H1 (cell line): Measurements from ENCODE around the gene ENO2. TPM values are rescaled to one million over a fixed set of nuclear protein-coding genes. Genes with fewer than 3 reads are reported as not detected.
"Not testable (repeated sequence)": the region's sequence is repeated elsewhere in the genome, so short reads cannot be mapped to it uniquely, and the experiment has no call there.

Source experiments
- CTCF ChIA-PET: fragments of 300-600 bp; sonication (Branson Sonifier 250); formaldehyde crosslinking; loops from one replicate; lab custom pipeline; 2021; ENCODE audit not compliant: partially characterized antibody; lab: Charles Lee
- POLR2A ChIA-PET: fragments of 300-600 bp; sonication (Branson Sonifier 250); formaldehyde crosslinking; loops from one replicate; lab custom pipeline; 2021; ENCODE audit warnings: inconsistent platforms; ENCODE audit not compliant: partially characterized antibody; lab: Charles Lee
- DNase-seq, 2 experiments: peaks; one replicate each; pipeline versions ENCODE4 v3.0.0 to v3.0.0-alpha.2; 2010 to 2022; ENCODE audit warnings: low spot score in 2 of 2, low read depth in 1 of 2, mixed read lengths in 1 of 2
- FAIRE-seq: peaks from 2 replicates; lab custom pipeline; 2011; peaks lifted over from hg19 to GRCh38; lab: Jason Lieb, UNC
- H2AFZ ChIP-seq: 2 replicates; pipeline ENCODE4 v1.8.1; 2012; ENCODE audit warnings: low read length, inconsistent platforms
- H2AK5ac ChIP-seq: 2 replicates; pipeline ENCODE4 v1.6.1; 2013; ENCODE audit warnings: low read depth, low read length
- H2BK120ac ChIP-seq: replicated peaks from 2 replicates; pipeline ENCODE3; 2013; ENCODE audit warnings: low read depth, low read length, inconsistent platforms
- H2BK12ac ChIP-seq: 2 replicates; pipeline ENCODE4 v1.6.1; 2013; ENCODE audit warnings: low read depth, low read length
- H2BK15ac ChIP-seq: 2 replicates; pipeline ENCODE4 v1.6.1; 2013; ENCODE audit warnings: low read length
- H2BK20ac ChIP-seq: 2 replicates; pipeline ENCODE4 v1.6.1; 2013; ENCODE audit warnings: low read length
- H2BK5ac ChIP-seq: 2 replicates; pipeline ENCODE4 v1.6.1; 2013; ENCODE audit warnings: low read depth, low read length
- H3K14ac ChIP-seq: 2 replicates; pipeline ENCODE4 v1.6.1; 2013; ENCODE audit warnings: inconsistent platforms; ENCODE audit not compliant: insufficient read length
- H3K18ac ChIP-seq: 2 replicates; pipeline ENCODE4 v1.6.1; 2013; ENCODE audit warnings: low read length; ENCODE audit errors: extremely low read depth
- H3K23ac ChIP-seq: 2 replicates; pipeline ENCODE4 v1.6.1; 2013; ENCODE audit warnings: inconsistent platforms; ENCODE audit not compliant: insufficient read length
- H3K23me2 ChIP-seq: 2 replicates; pipeline ENCODE4 v1.6.1; 2013; ENCODE audit warnings: low read depth, low read length
- H3K27ac ChIP-seq: 2 replicates; pipeline ENCODE4 v1.6.1; 2011; ENCODE audit warnings: low read depth, low read length, inconsistent platforms
- H3K27me3 ChIP-seq, 4 experiments: replicated peaks in 1 of 4; 1 replicate in 1 of 4; 2 replicates in 3 of 4; pipeline versions ENCODE4 v1.6.1 to v1.8.1; 2011 to 2013; ENCODE audit warnings: low read length in 3 of 4, mild to moderate bottlenecking in 3 of 4, inconsistent platforms in 2 of 4, mixed read lengths in 2 of 4, moderate library complexity in 1 of 4; ENCODE audit not compliant: control insufficient read depth in 3 of 4, insufficient read depth in 3 of 4; ENCODE audit errors: extremely low read depth in 1 of 4
- H3K36me3 ChIP-seq, 4 experiments: 2 replicates each; pipeline versions ENCODE4 v1.6.1 to v1.8.1; 2011 to 2013; ENCODE audit warnings: mild to moderate bottlenecking in 4 of 4, low read length in 3 of 4, moderate library complexity in 2 of 4, control low read depth in 1 of 4, inconsistent platforms in 1 of 4; ENCODE audit not compliant: insufficient read depth in 4 of 4, control insufficient read depth in 2 of 4
- H3K4ac ChIP-seq: replicated peaks from 2 replicates; pipeline ENCODE3; 2013; ENCODE audit warnings: low read length, low read depth, mixed read lengths, inconsistent platforms; ENCODE audit not compliant: insufficient read length
- H3K4me1 ChIP-seq, 4 experiments: replicated peaks in 1 of 4; 1 replicate in 1 of 4; 2 replicates in 3 of 4; pipeline versions ENCODE4 v1.6.1 to v1.8.1; 2011 to 2013; ENCODE audit warnings: low read length in 3 of 4, inconsistent platforms in 2 of 4, mixed read lengths in 1 of 4; ENCODE audit not compliant: insufficient read depth in 4 of 4, control insufficient read depth in 3 of 4
- H3K4me2 ChIP-seq, 2 experiments: 2 replicates each; pipeline versions ENCODE4 v1.6.1 to v1.8.1; 2011 to 2013; ENCODE audit warnings: low read depth in 2 of 2, low read length in 2 of 2, control low read depth in 1 of 2, inconsistent platforms in 1 of 2, mild to moderate bottlenecking in 1 of 2; ENCODE audit not compliant: insufficient read depth in 1 of 2
- H3K4me3 ChIP-seq, 4 experiments: fragments of 200-600, 300-600 bp in 1 of 4; sonication (generic), shearing (Covaris generic), sonication (Bioruptor Twin) in 1 of 4; 2 replicates each; pipeline versions ENCODE4 v1.5.1 to v1.8.1; 2011 to 2016; ENCODE audit warnings: low read length in 4 of 4, low read depth in 3 of 4, control low read depth in 2 of 4, inconsistent platforms in 2 of 4, mild to moderate bottlenecking in 2 of 4, mixed read lengths in 1 of 4, moderate library complexity in 1 of 4; ENCODE audit not compliant: insufficient read depth in 2 of 4; ENCODE audit errors: extremely low read depth in 1 of 4
- H3K56ac ChIP-seq: replicated peaks from 2 replicates; pipeline ENCODE3; 2013; ENCODE audit warnings: low read depth, mild to moderate bottlenecking, mixed read lengths, low read length, inconsistent platforms; ENCODE audit not compliant: insufficient read length
- H3K79me1 ChIP-seq: 2 replicates; pipeline ENCODE4 v1.6.1; 2013; ENCODE audit warnings: low read depth, low read length, control low read depth
- H3K79me2 ChIP-seq, 2 experiments: 2 replicates each; pipeline versions ENCODE4 v1.6.1 to v1.8.1; 2012 to 2013; ENCODE audit warnings: low read length in 2 of 2, mild to moderate bottlenecking in 2 of 2, inconsistent platforms in 1 of 2; ENCODE audit not compliant: insufficient read depth in 2 of 2, control insufficient read depth in 1 of 2
- H3K9ac ChIP-seq, 4 experiments: replicated peaks in 1 of 4; 1 replicate in 1 of 4; 2 replicates in 3 of 4; pipeline versions ENCODE4 v1.6.1 to v1.8.1; 2011 to 2013; ENCODE audit warnings: low read depth in 3 of 4, low read length in 3 of 4, control low read depth in 2 of 4, mild to moderate bottlenecking in 2 of 4, moderate library complexity in 2 of 4, inconsistent platforms in 1 of 4; ENCODE audit errors: extremely low read depth in 1 of 4
- H3K9me3 ChIP-seq, 2 experiments: 2 replicates each; pipeline versions ENCODE4 v1.6.1 to v1.8.1; 2012 to 2013; ENCODE audit warnings: mild to moderate bottlenecking in 2 of 2, moderate library complexity in 2 of 2, control low read depth in 1 of 2, inconsistent platforms in 1 of 2, low read depth in 1 of 2, low read length in 1 of 2, mixed read lengths in 1 of 2; ENCODE audit not compliant: insufficient read depth in 2 of 2
- H4K20me1 ChIP-seq, 2 experiments: replicated peaks in 1 of 2; 2 replicates each; pipeline versions ENCODE3 to v1.8.1; 2011 to 2013; ENCODE audit warnings: inconsistent platforms in 2 of 2, low read length in 2 of 2, mild to moderate bottlenecking in 1 of 2; ENCODE audit not compliant: insufficient read depth in 2 of 2, control insufficient read depth in 1 of 2
- H4K5ac ChIP-seq: 2 replicates; pipeline ENCODE4 v1.6.1; 2013; ENCODE audit warnings: low read length, low read depth, mixed read lengths, inconsistent platforms; ENCODE audit not compliant: insufficient read length
- H4K8ac ChIP-seq: 2 replicates; pipeline ENCODE4 v1.8.0; 2013; ENCODE audit warnings: mild to moderate bottlenecking, moderate library complexity, low read length, inconsistent platforms; ENCODE audit not compliant: insufficient read depth; ENCODE audit errors: extremely low read depth
- H4K91ac ChIP-seq: replicated peaks from 2 replicates; pipeline ENCODE3; 2013; ENCODE audit warnings: low read length, mixed read lengths, inconsistent platforms; ENCODE audit not compliant: insufficient read length
- BACH1 ChIP-seq: IDR thresholded peaks from 2 replicates; pipeline ENCODE4 v1.6.1; 2012; ENCODE audit warnings: low read length, improper control_type of control experiment
- CBX5 ChIP-seq: fragments of 300-800, 300-1000 bp; sonication (generic); IDR thresholded peaks from 2 replicates; pipeline ENCODE4 v1.7.1; 2016; ENCODE audit warnings: antibody characterized with exemption, low read length, low read depth
- GABPA ChIP-seq: IDR thresholded peaks from 2 replicates; pipeline ENCODE4 v1.6.1; 2011; ENCODE audit warnings: mild to moderate bottlenecking, low read length, moderate library complexity, borderline replicate concordance; ENCODE audit not compliant: insufficient read depth
- SUZ12 ChIP-seq: fragments of 200-600 bp; sonication (generic); IDR thresholded peaks from 2 replicates; pipeline ENCODE4 v1.6.1; 2012; ENCODE audit warnings: mild to moderate bottlenecking, inconsistent platforms, low read length, moderate library complexity, mixed read lengths
- WGBS, 2 experiments: shearing (Covaris generic) in 1 of 2; methylation state at CpG; one replicate each; pipeline versions ENCODE4 v1.1.6 to v1.1.7; 2013 to 2015; ENCODE audit warnings: low lambda C conversion rate in 2 of 2, mixed read lengths in 2 of 2, inconsistent platforms in 1 of 2, low coverage in 1 of 2, missing lambda C conversion rate in 1 of 2; ENCODE audit not compliant: insufficient replicate concordance in 2 of 2, insufficient coverage in 1 of 2, insufficient read length in 1 of 2; ENCODE audit errors: extremely low coverage in 1 of 2, missing lambda C conversion rate in 1 of 2; 5-methylcytosine and 5-hydroxymethylcytosine counted together
- polyA plus RNA-seq, 7 experiments: library from polyadenylated mRNA; depleted of rRNA in 3 of 7; stranded (reverse) in 5 of 7; unstranded in 2 of 7; fragments of >200 nt in 5 of 7; fragments of 200-250 nt in 2 of 7; gene quantifications; 1 replicate in 5 of 7; 2 replicates in 1 of 7; 4 replicates in 1 of 7; pipeline versions ENCODE4 v1.2.1 to v1.2.3, GENCODE V29; 2011 to 2013; ENCODE audit warnings: missing spikeins in 2 of 7, mixed read lengths in 2 of 7
- total RNA-seq: library from RNA; stranded (reverse); fragmentation: NEBNext Ultra II Directional; extraction: Animal tissue kit (Norgen Biotek cat#: 25700); gene quantifications from 2 replicates; pipeline ENCODE4 v1.2.1, GENCODE V29; 2021
- TF ChIP-seq, protein P1 (sequence below): IDR thresholded peaks from 2 replicates; pipeline ENCODE4 v1.6.1; 2012; ENCODE audit warnings: inconsistent platforms

ENO2 gene
- total and polyA plus RNA-seq, 2 of the 8 experiments (the other 6 are each of a cell fraction or from before 2014, with no cell fraction given) = 92.4 to 102 TPM

DNA sequence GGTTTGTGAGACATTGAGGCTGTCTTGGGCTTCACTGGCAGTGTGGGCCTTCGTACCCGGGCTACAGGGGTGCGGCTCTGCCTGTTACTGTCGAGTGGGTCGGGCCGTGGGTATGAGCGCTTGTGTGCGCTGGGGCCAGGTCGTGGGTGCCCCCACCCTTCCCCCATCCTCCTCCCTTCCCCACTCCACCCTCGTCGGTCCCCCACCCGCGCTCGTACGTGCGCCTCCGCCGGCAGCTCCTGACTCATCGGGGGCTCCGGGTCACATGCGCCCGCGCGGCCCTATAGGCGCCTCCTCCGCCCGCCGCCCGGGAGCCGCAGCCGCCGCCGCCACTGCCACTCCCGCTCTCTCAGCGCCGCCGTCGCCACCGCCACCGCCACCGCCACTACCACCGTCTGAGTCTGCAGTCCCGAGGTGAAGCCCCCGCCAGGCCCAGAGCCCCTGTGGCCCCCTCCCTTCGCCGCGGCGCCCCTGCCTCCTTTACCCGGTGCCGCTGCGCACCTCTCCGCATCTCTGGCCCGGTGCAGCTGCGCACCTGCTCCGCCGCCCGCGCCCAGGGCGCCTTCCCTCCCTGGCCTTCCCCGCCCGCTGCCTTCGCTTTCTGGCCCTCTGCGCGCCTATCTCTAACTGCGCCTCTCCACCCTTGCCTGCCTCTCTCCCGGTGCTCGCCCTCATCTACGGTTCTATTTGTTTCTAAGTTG lies at the start of gene ENO2 (continued):
- no peak for TF ChIP-seq BACH1
- no peak for TF ChIP-seq GABPA
- TF ChIP-seq, protein P1, sequence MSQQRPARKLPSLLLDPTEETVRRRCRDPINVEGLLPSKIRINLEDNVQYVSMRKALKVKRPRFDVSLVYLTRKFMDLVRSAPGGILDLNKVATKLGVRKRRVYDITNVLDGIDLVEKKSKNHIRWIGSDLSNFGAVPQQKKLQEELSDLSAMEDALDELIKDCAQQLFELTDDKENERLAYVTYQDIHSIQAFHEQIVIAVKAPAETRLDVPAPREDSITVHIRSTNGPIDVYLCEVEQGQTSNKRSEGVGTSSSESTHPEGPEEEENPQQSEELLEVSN = peak; percentile 58; the same call in 1 of the 2 replicates
- no peak for TF ChIP-seq SUZ12
- TF ChIP-seq CBX5 = no peak

DNA sequence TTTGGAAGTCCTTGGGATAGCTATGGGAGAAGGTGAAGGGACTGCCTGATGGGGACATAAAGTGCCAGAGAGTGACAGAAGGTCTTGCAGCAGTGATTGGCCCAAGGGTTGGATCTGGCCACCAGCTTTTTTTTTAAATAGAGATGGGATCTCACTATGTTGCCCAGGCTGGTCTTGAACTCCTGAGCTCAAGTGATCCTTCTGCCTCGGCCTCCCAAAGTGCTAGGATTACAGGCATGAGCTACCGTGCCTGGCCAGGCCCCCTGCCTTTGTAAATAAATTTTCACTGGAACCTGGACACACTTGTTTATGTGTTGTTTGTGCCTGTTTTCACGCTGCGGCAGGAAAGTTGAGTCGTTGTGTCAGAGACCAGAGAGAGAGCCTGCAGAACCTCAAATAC lies 49.1 kb upstream of the ENO2 start:
- not testable (repeated sequence) for H3K4me3 ChIP-seq, H2BK15ac ChIP-seq, H3K4ac ChIP-seq, H2BK12ac ChIP-seq, H3K27ac ChIP-seq, DNase-seq, H3K9me3 ChIP-seq, H2BK120ac ChIP-seq, H2AFZ ChIP-seq, H2BK20ac ChIP-seq, H3K27me3 ChIP-seq, H3K79me1 ChIP-seq, H2BK5ac ChIP-seq, H4K8ac ChIP-seq, H4K5ac ChIP-seq, H3K18ac ChIP-seq, H3K14ac ChIP-seq, H3K56ac ChIP-seq, H2AK5ac ChIP-seq, H3K9ac ChIP-seq, FAIRE-seq, H3K23ac ChIP-seq, H4K91ac ChIP-seq
- H4K20me1 ChIP-seq = peaks cover 13 to 15% of the 10 kb centered on the region in 2 experiments
- peak overlapping the region in 1 of 2 experiments; percentile 94; a peak in 1 of 4 replicates for H3K4me2 ChIP-seq
- ChIA-PET CTCF (interaction anchor here (0.7 to 10.4 kb wide), 13 partner anchors 9 to 113 kb away, joined by 3 to 216 read pairs (median 4); partner anchors contain the start of genes C12orf57, CDCA3, MLF2 and RNU7-1), POLR2A (interaction anchor here (1.3 to 18.9 kb wide), 9 partner anchors 21 to 260 kb away, joined by 4 to 588 read pairs (median 87); partner anchors contain the start of genes ATN1, C12orf57, CDCA3 and ENO2)
- peaks cover 5 to 34% (median 16%) of the 10 kb centered on the region in 4 experiments for H3K4me1 ChIP-seq
- peaks cover 0 to 22% of the 10 kb centered on the region in 2 experiments; a peak in 2 of 4 replicates for H3K79me2 ChIP-seq
- WGBS, 2 experiments = 92% methylated on average over 5 of the region's 5 CpGs; no CpG with 5 or more reads in 1 of the 2 experiments
- H3K36me3 ChIP-seq = peaks cover 21 to 55% (median 40%) of the 10 kb centered on the region in 4 experiments
- H3K23me2 ChIP-seq = peaks cover 11% of the 10 kb centered on the region
